A549 treated with dexamethasone at 1 μM for 4 hours (cell line): ENCODE measurements around the gene EIF2B2. TPM values are rescaled to one million over a fixed set of nuclear protein-coding genes. Genes with fewer than 3 reads are reported as not detected.

Experiments
- total RNA-seq: library from RNA; stranded (reverse); fragments of 200-300 nt; extraction: Qiagen RNA extraction; gene quantifications from 5 replicates; pipeline ENCODE4 v1.2.3, GENCODE V29; 2022

The EIF2B2 gene
- total RNA-seq: 84.5 to 93.3 TPM (median 88.2 TPM) in 5 replicates

DNA sequence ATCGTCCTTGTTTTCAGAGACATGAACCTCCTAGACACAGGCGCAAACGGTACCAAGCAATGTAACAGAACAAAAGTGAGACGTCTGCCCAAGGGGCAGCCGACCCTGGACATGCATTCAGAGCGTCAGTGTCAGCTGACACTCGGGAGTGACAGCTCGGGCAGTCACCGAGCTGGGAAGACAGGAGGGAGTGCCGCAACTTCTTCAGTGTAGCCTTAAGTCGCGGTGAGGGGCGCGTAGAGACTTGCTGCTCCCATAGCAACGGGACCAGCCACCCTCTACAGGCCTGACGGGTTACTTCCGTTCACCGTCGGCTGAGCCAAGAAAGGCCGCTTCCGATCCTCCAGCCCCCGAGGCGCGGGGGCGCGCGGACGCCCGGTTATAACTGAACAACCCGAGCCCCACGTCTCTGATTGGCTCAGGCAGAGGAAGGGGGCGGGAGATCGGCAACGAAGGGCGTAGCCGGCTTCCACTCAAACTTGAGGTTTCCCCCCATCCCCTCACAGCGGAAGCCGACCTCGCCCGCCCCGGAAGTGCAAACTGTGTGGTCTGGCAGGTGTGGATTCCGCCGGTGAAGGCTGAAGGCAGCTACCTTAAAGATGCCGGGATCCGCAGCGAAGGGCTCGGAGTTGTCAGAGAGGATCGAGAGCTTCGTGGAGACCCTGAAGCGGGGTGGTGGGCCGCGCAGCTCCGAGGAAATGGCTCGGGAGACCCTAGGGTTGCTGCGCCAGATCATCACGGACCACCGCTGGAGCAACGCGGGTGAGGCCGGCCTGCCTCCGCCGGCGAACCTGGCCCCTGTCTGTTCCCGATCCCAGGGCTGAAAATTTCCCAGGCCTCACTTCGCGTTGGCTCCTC lies at the start of gene EIF2B2:
EIF2B2 (plus strand) TSS at position 530 of the 858 bp plus-strand sequence; CDS start at position 600, 70 bp downstream.

DNA sequence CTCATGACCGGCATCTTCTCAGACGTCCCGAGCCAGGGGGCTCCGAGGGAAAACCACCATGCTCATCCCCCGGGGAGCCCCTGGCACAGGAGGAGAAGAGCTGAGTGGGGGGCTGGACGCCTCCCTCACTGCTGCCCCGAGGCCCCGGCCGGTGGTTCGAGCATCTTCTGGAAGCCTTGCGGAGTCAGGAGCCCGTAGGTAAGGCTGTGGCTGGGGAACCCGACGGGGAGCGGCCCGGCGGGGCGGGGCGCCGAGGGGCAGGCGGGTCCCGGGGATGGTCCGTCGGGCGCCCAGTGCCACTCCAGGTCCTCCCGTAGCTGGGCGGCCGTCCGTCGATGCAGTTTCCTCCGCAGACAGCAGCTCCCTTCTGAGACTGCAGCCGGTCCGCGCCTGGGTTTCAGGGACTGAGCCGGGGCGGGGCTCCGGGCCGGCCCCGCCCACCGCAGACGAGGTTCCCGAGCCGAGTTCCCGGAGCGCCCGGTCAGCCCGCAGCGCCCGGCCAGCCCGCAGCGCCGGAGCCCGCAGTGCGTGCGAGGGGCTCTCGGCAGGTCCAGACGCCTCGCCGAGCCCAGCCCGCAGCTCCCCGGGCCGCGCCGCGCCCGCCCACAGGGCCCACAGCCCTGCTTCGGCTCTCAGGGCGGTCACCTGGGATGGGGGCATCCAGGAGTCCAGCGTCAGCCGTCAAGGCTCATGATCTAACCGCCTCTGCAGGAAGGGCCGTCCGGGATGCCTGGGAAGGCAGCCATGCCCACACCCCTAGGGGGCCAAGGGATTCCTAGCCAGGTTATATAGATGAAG lies 47.3 kb upstream of the EIF2B2 start, which contains the start of gene PGF:
PGF (minus strand) TSS at position 369 of the 798 bp plus-strand sequence; CDS start at position 14, 355 bp downstream.

DNA sequence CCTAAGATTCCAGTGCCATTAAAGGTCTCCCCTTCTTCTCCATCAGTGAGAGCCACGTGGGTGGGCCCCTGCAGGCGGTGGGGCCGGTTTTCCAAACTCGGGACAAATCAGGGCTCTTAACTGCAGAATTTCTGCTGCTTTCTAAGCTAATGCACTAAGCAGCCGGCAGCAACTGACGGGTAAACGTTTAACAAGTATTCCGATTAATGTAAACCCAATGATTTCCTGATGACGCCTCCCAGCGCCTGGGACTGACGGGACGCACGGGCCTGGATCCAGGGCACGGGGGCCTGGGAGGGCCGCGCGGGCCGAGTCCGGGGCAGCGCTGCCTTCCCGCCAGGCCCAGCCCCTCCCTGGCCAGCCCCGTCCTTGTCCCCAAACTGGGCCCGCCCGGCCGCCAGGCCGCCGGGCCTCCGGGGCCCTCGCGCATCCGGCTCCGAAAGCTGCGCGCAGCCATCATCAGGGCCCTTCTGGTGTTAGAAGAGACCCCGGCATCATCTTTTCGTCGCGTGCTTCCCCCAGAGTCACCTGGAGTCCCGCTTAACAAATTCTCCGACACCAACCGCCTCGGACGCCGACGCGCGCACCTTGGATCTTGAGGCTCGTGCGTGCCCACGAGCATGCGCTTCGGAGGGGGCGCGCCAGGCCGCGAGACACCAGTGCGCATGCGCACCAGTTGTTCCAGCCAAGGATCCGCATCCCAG lies 48.3 kb downstream of the EIF2B2 start, which contains the start of gene MLH3:
MLH3 (minus strand) TSS at position 616 of the 704 bp plus-strand sequence. CDS start 1,812 bp downstream, outside the sequence.

Other genes starting within 250 kb of the EIF2B2 start
- 37.9 to 44.8 TPM (median 41.5 TPM) in 5 replicates for gene YLPM1, start 239.6 kb upstream of the EIF2B2 start, total RNA-seq
- gene PROX2, start 126.8 kb upstream of the EIF2B2 start, total RNA-seq: not detected in 5 replicates
- gene DLST, start 121.0 kb upstream of the EIF2B2 start, total RNA-seq: 88.2 to 101 TPM (median 97.6 TPM) in 5 replicates
- 0.17 to 0.56 TPM (median 0.41 TPM) in 5 replicates for gene RPS6KL1, start 79.7 kb upstream of the EIF2B2 start, total RNA-seq
- 4.8 to 5.6 TPM (median 5.0 TPM) in 5 replicates for gene PGF, start 47.3 kb upstream of the EIF2B2 start, total RNA-seq
- gene MLH3, start 48.5 kb downstream of the EIF2B2 start, total RNA-seq: 15.2 to 21.6 TPM (median 20.3 TPM) in 5 replicates
- gene ACYP1, start 61.1 kb downstream of the EIF2B2 start, total RNA-seq: 24.6 to 37.3 TPM (median 27.5 TPM) in 5 replicates
- gene ZC2HC1C, start 66.7 kb downstream of the EIF2B2 start, total RNA-seq: 5.0 to 6.7 TPM (median 6.1 TPM) in 5 replicates
- 24.4 to 34.0 TPM (median 32.5 TPM) in 5 replicates for gene NEK9, start 124.1 kb downstream of the EIF2B2 start, total RNA-seq
- 280 to 308 TPM (median 299 TPM) in 5 replicates for gene TMED10, start 173.7 kb downstream of the EIF2B2 start, total RNA-seq